GM19043 (cell line): Measurements from ENCODE around the gene TSHZ3.

ENCODE experiments used
- ATAC-seq: cut with Tn5 transposase; IDR thresholded peaks from one replicate; pipeline ENCODE4 v1.9.1; 2021; ENCODE audit warnings: low read depth; ENCODE audit not compliant: unreplicated experiment

The TSHZ3 gene

GRCh38 chr19:31315652-31316051, 33.6 kb downstream of the TSHZ3 start:
- ATAC-seq = no peak

- ATAC-seq = no peak
These were observed 34.2 kb downstream of the TSHZ3 start for GRCh38 chr19:31314849-31315629.

- no peak for ATAC-seq
These were observed 35.1 kb downstream of the TSHZ3 start for GRCh38 chr19:31314156-31314555.

- ATAC-seq = no peak
These were observed 35.8 kb downstream of the TSHZ3 start for GRCh38 chr19:31313291-31314030.

GRCh38 chr19:31312677-31313244, 36.5 kb downstream of the TSHZ3 start:
- ATAC-seq = no peak

GRCh38 chr19:31312009-31312676, 37.1 kb downstream of the TSHZ3 start:
- ATAC-seq = no peak

- ATAC-seq = no peak
These were observed 38.7 kb downstream of the TSHZ3 start for GRCh38 chr19:31310432-31311133.

GRCh38 chr19:31308781-31309180, 40.5 kb downstream of the TSHZ3 start:
- ATAC-seq = no peak

GRCh38 chr19:31307071-31307669, 42.1 kb downstream of the TSHZ3 start:
- no peak for ATAC-seq

- no peak for ATAC-seq
These were observed 43.1 kb downstream of the TSHZ3 start for GRCh38 chr19:31306006-31306753.

GRCh38 chr19:31304831-31305312, 44.4 kb downstream of the TSHZ3 start:
- ATAC-seq = no peak

- no peak for ATAC-seq
These were observed 45.9 kb downstream of the TSHZ3 start for GRCh38 chr19:31303262-31303815.

- no peak for ATAC-seq
These were observed 47.8 kb downstream of the TSHZ3 start for GRCh38 chr19:31301306-31301980.

- no peak for ATAC-seq
These were observed 48.8 kb downstream of the TSHZ3 start for GRCh38 chr19:31300422-31300821.

- no peak for ATAC-seq
These were observed 49.6 kb downstream of the TSHZ3 start for GRCh38 chr19:31299665-31300064.

- ATAC-seq = no peak
These were observed 51.2 kb downstream of the TSHZ3 start for GRCh38 chr19:31297991-31298390.

GRCh38 chr19:31296741-31297390, 52.4 kb downstream of the TSHZ3 start:
- ATAC-seq = no peak

GRCh38 chr19:31294189-31294588, 55.0 kb downstream of the TSHZ3 start:
- no peak for ATAC-seq
